Tibial artery (tissue), 4 donors: Measurements from ENCODE around the gene PLXNB3.
A peak's percentile ranks its signal among the peaks of the same experiment; 100 is the strongest.

Source experiments
- DNase-seq, 2 donors: peaks; one replicate each; pipeline ENCODE4 v3.0.0-alpha.2; 2019
- H3K27ac ChIP-seq, 2 donors: fragments of 200-600 bp; sonication (generic) in 1 of 2; 1 replicate in 1 of 2; 2 replicates in 1 of 2; pipeline ENCODE4 v1.5.1; 2018 to 2019; ENCODE audit warnings: mild to moderate bottlenecking in 1 of 2
- H3K27me3 ChIP-seq, 2 donors: fragments of 200-600 bp; sonication (generic) in 1 of 2; one replicate each; pipeline versions ENCODE4 v1.5.1 to v1.6.0; 2016 to 2019
- H3K36me3 ChIP-seq, 3 donors: fragments of 200-600 bp; sonication (generic) in 2 of 3; one replicate each; pipeline ENCODE4 v1.5.1; 2016 to 2019; ENCODE audit warnings: mild to moderate bottlenecking in 2 of 3
- H3K4me1 ChIP-seq, 4 donors: fragments of 200-600 bp; sonication (generic) in 2 of 4; 1 replicate in 3 of 4; 2 replicates in 1 of 4; pipeline ENCODE4 v1.5.1; 2016 to 2019
- H3K4me3 ChIP-seq, 2 donors: fragments of 200-600 bp; sonication (generic) in 1 of 2; 1 replicate in 1 of 2; 2 replicates in 1 of 2; pipeline ENCODE4 v1.5.1; 2018 to 2019; ENCODE audit warnings: mild to moderate bottlenecking in 2 of 2
- H3K9me3 ChIP-seq, 3 donors: fragments of 200-600 bp; sonication (generic) in 1 of 3; one replicate each; pipeline ENCODE4 v1.5.1; 2016 to 2019
- CTCF ChIP-seq, 2 experiments: fragments of 200-600 bp in 1 of 2; fragments of 450-650 bp in 1 of 2; IDR thresholded peaks; one replicate each; pipeline ENCODE4 v1.5.1; 2017 to 2019; ENCODE audit warnings: antibody characterized with exemption in 2 of 2, mild to moderate bottlenecking in 1 of 2, moderate library complexity in 1 of 2
- intact Hi-C: fragments of 100-400 bp; cut with DNase I; formaldehyde crosslinking; loops from one replicate; pipeline ENCODE4 v1.15.0; 2023; ENCODE audit warnings: low total_unique reads

PLXNB3 gene

GRCh38 chrX:153722704-153723350 lies 41.2 kb upstream of the PLXNB3 start:
- intact Hi-C loops = no loop called here
- DNase-seq = no peak
- peaks cover 0 to 44% (median 36%) of the 10 kb centered on the region in 4 donors for H3K4me1 ChIP-seq

GRCh38 chrX:153723351-153724251 lies 40.4 kb upstream of the PLXNB3 start:
- Histone ChIP-seq H3K4me3 (peak overlapping the region; percentile 68 to 80), H3K4me1 (peaks cover 0 to 52% (median 42%) of the 10 kb centered on the region in 4 donors), H3K27ac (peak overlapping the region; percentile 92 to 95), H3K36me3 (peaks cover 14 to 23% (median 22%) of the 10 kb centered on the region in 3 donors), H3K9me3 (peaks cover 0 to 5% (median 0%) of the 10 kb centered on the region in 3 donors), H3K27me3 (no peaks in the 10 kb centered on the region)
- TF ChIP-seq CTCF (IDR thresholded peaks at IDR 0.05) = peak in 1 of 2 experiments; percentile 17
- intact Hi-C loops = no loop called here
- DNase-seq = no peak

More at GRCh38 chrX:153722704-153723350, 41.2 kb upstream of the PLXNB3 start:
- Histone ChIP-seq H3K27me3 (no peaks in the 10 kb centered on the region), H3K4me3 (peak overlapping the region; percentile 68 to 80), H3K27ac (peak overlapping the region; percentile 92 to 95), H3K9me3 (peaks cover 0 to 5% (median 0%) of the 10 kb centered on the region in 3 donors), H3K36me3 (peaks cover 14 to 29% (median 26%) of the 10 kb centered on the region in 3 donors)
- TF ChIP-seq CTCF (IDR thresholded peaks at IDR 0.05) = no peak

- peak; percentile 85 to 94 for DNase-seq
- H3K9me3 ChIP-seq = peaks cover 0 to 5% (median 0%) of the 10 kb centered on the region in 3 donors
- intact Hi-C loops = no loop called here
- H3K36me3 ChIP-seq = peaks cover 14 to 16% (median 15%) of the 10 kb centered on the region in 3 donors
- peaks cover 0 to 52% (median 42%) of the 10 kb centered on the region in 4 donors for H3K4me1 ChIP-seq
- no peak for TF ChIP-seq CTCF (IDR thresholded peaks at IDR 0.05)
- H3K27me3 ChIP-seq = no peaks in the 10 kb centered on the region
- H3K4me3 ChIP-seq = peak within 1 kb of the TSS; percentile 68 to 80
- H3K27ac ChIP-seq = peak within 1 kb of the TSS; percentile 92 to 95
Observed at GRCh38 chrX:153724252-153725038, 39.6 kb upstream of the PLXNB3 start, which contains the start of the genes ABCD1 and BCAP31. Gene ABCD1, plus strand, starts transcription at chrX:153724856. Its CDS starts 411 bp downstream, at chrX:153725267. Gene BCAP31, minus strand, starts transcription at chrX:153724387. Its CDS starts 1,143 bp downstream, at chrX:153723244.

GRCh38 chrX:153725039-153725831 lies 38.8 kb upstream of the PLXNB3 start:
- no peak for DNase-seq
- H3K27me3 ChIP-seq = no peaks in the 10 kb centered on the region

More at GRCh38 chrX:153725039-153725831, 38.8 kb upstream of the PLXNB3 start:
- Histone ChIP-seq H3K4me3 (peak overlapping the region; percentile 68 to 80), H3K9me3 (peaks cover 0 to 5% (median 0%) of the 10 kb centered on the region in 3 donors), H3K36me3 (peaks cover 7 to 8% (median 8%) of the 10 kb centered on the region in 3 donors), H3K4me1 (peaks cover 0 to 52% (median 42%) of the 10 kb centered on the region in 4 donors), H3K27ac (peak overlapping the region; percentile 92 to 95)
- no peak for TF ChIP-seq CTCF (IDR thresholded peaks at IDR 0.05)
- intact Hi-C loops = no loop called here
